ENCODE data around the gene EEFSEC.

Gene EEFSEC

DNA sequence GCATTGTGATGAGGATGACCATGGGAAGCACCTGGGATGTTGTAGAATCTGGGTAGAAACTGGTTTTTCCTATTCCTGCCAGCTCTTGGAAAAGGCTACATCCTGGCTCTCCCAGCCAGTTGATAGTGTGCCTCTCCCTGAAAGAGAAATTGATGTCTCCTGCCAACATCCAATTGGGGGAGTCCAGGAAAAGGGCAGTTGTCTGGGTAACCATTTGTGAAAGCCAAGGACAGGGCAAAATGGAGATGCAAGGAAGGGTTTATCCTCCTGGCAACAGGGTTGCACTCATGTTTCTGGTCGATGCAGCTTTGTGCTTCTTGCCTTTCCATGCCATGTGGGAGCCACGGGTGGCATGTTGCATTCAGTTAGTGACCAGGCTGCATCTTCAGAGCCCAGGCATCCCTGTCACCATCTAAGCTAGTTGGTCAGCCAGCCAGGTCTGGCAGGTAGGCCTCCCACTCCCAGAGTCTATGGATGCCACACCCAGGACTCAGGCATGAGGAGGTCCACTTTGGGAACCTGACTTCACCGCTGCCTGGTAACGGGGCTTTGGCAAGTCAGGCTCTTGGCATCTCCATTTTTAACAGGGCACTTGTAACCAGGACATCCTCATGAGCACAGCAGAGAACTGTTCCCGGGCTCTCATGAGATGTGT is 159.9 kb downstream of the EEFSEC start:
- no peak for DNase-seq (ENCODE audit: low read depth in 2 of 3, low spot score in 1 of 3)

DNA sequence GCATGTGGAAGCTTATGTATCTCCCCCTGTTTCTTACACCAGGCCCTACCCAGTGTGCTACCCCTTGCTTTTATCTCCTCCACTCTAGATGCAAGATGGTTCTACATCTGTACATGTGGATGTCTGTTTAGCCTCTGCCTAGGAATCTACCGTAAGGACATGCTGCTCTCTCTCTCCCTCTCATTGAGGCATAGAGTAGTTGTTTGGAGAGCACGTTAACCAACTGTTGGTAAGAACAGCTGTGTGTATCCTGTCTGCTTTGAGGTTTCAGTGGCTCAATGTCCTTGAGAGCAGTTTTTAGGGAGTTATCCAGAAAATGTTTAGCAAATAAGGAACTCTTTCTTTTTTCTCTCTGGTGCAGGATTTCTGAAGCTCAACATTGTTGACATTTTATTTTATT is 160.7 kb downstream of the EEFSEC start:
- DNase-seq (ENCODE audit: low read depth in 2 of 3, low spot score in 1 of 3): no peak

DNA sequence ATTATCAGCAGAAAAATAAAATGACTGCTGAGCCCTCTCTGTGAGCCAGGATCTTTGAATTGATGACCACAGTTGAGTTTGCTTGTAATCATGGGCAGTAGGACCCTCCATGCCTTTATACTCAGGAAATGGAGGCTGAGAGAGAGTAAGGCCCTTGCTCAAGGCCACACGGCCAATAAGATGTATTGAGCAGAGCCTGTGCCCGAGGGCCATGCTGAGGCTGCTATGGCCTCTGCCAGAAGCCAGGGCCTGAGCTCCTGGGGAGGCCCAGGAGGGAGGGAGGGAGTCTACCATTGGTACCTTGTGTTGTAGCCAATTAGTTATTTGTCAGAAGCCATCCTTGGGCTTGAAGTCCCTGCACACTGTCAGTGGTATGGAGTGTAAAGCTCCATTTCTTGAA is 162.0 kb downstream of the EEFSEC start:
- DNase-seq (ENCODE audit: low read depth in 2 of 3, low spot score in 1 of 3): no peak

- peak; percentile 13 to 19 (median 15) for DNase-seq (ENCODE audit: low read depth in 2 of 3, low spot score in 1 of 3)
Measured at GRCh38 chr3:128316481-128316891, 163.2 kb downstream of the EEFSEC start.

DNA sequence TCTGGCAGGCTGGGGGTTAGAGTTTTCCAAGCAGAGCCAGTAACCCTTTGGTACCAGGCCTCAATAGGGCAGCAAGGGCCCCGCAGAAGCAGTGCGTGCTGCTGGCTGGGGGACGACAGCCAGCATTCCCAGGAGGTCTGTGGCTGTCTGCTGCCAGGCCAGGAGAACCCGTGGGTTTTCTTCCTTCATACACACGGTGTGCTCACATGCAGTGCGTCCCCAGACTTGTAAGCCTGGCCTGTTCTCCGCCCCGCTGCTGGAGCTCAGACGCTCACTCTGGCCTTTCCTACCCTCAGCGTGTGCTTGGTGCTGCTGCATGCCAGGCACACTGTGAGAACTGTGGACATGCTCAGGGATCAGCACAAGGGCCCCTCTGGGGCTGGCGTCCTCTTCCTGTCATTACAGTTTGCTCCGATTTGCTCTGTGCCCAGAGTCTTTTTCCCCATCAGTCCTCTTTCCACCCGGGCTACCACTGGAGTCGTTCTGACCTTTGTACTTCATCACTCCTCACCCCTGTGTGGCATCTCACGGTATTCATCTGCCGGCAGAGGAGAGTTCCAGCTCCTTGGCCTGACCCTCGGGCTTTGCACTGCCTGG is 163.9 kb downstream of the EEFSEC start:
- DNase-seq (ENCODE audit: low read depth in 2 of 3, low spot score in 1 of 3): no peak

DNA sequence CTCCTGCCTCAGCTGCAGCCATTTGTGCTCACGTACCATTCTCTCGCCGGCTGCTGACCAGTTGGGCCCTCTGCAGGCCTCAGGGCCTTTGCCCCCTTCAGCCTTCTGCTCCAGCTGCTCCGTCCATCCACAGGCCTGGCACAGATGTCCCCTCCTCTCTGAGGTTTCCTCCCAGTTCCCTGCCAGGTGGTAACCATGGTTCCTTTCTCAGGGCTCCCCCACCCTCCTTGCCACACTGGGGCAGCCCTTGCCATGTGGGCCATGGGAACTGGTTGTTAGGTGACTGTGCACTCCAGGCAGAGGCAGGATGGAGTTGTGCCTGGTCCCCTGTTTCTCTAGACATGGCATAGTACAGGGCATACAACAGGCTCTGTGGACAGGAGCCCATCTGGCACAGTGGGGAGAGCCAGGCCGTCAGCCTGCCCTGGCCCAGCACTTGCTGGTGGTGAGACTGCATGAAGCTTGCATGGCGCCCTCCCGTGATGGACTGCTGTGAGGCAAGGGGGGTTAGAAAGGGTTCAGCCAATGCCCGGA is 164.5 kb downstream of the EEFSEC start:
- no peak for DNase-seq (ENCODE audit: low read depth in 2 of 3, low spot score in 1 of 3)

GRCh38 chr3:128318275-128318941 is 165.1 kb downstream of the EEFSEC start:
- no peak for DNase-seq (ENCODE audit: low read depth in 2 of 3, low spot score in 1 of 3)

GRCh38 chr3:128319107-128319506 is 165.8 kb downstream of the EEFSEC start:
- DNase-seq (ENCODE audit: low read depth in 2 of 3, low spot score in 1 of 3): no peak

DNA sequence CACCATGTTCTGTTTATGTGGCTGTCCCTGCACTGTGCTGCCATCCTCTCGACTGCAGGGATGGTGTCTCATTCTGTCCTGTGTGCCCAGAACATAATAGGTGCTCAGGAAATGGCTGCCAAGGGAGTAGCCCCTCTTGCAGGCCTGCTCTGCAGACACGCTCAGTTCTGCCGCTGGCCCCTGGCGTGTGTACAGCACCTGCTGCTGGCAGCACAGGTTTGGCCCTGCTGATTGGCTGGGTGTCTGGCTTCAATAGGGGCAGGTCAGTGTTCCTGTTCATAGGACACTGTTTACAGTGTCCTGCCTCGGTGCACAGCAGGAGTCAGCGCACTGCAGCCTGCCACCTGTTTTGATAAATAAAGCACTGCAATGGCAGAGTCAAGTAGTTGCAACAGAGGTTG is 166.5 kb downstream of the EEFSEC start:
- DNase-seq (ENCODE audit: low read depth in 2 of 3, low spot score in 1 of 3): no peak

DNA sequence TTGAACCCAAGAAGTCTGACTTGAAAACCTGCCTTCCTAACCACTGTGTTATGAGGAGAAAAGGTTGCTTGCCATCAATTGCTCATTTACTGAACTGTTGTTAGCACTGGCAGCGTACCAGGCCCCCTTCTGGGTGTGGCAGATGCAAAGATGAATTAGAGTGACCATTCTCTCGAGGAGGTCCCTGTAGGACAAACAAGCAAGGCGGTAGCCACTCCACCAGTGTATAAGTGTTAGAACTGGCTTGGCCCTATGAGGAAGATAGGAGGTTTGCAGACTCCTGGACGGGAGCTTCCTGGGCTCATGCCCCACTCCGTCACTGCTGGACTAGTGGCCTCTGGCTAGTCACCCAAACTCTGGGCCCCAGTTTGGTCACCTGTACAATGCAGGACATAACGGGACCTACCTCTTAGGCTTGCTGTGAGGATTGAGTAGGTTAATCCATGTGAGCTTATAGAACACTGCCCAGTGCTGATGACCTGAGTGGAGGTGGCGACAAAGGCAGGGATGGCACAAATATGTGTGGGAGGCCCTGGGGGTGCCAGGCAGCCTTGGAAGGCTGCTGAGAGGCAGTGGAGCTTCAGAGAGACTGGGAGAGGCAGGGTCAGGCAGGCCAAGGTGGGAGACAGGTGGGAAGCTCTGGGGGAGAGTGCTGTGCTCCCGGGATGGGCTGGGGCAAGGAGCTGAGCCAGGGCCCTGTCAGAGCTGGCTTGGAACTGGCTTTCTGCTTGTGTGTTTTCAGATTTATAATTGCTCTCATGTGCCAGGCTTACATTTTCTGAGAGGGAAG is 167.5 kb downstream of the EEFSEC start:
- no peak for DNase-seq (ENCODE audit: low read depth in 2 of 3, low spot score in 1 of 3)

- no peak for DNase-seq (ENCODE audit: low read depth in 2 of 3, low spot score in 1 of 3)
Measured at GRCh38 chr3:128321418-128321817, 168.1 kb downstream of the EEFSEC start.

GRCh38 chr3:128322030-128323022 is 169.0 kb downstream of the EEFSEC start:
- DNase-seq (ENCODE audit: low read depth in 2 of 3, low spot score in 1 of 3): peak; percentile 25 to 28 (median 25)

GRCh38 chr3:128323206-128324081 is 170.2 kb downstream of the EEFSEC start:
- DNase-seq (ENCODE audit: low read depth in 2 of 3, low spot score in 1 of 3): no peak

DNA sequence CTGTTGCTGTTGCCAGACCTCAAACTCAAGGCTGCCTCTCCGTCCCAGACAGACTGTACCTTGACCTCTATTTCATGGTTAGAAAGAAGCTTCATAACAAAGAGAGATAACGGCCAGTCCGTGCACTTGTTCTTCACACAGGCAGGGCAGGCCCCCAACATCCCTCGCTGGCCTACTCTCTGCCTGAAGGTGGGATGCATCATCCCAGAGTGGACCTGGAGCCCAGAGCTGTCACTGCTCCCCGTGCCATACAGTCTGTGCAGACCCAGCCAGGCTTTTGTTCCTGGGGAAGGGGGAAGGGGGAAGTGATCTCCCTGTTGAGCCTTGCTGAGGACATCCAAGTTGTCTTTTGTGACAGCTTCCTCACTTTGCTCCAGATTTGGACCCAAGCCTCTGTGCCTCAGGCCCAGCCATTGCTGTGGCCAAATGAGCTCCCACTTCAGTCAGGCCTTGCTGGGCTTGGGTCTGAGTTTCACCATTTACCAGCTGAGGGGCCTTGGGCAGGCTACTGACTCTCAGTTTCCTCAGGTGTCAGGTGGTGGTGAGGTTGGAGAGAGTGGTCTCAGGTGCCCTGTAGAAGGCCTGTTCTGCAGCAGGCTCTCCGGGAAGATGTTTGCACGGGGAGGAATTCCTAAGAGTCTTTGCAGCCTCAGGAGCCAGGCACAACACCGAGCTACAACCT is 171.8 kb downstream of the EEFSEC start:
- DNase-seq (ENCODE audit: low read depth in 2 of 3, low spot score in 1 of 3): no peak

DNA sequence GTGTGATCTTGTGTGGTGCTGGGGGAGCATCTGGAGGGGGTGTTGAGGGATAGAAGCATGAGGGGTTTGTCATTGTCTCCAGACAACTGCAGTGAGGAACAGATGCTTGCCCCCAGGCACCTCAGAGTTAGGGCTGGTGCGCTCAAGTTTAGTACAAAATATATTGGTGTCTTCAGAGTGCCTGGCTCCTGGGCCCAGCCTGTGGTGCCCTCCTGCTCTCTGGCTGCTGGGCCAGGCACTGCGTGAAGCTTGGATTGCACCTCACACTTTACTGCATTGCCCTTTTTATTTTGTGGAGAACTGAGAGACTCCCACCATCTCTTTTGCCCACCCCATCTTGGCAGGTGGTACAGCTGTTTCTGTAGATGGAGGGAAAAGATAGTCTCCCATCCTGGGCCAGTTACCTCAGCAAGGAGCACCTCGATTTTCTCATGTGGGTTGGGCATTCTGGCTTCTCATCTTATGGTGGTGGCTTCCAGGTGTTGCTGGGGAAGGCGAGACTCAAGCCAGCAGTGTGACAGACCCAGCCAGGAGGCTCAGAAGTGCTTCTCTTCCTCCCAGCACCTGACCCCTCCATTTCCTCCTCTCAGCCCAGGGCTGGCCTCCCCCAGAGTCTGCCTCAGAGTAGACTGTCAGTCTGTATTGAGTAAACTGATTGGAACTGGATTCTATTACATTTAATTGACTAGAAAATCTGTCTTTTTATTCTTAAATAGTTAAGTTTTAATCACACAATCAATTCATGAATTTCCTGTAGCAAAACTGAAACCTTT is 173.0 kb downstream of the EEFSEC start:
- DNase-seq (ENCODE audit: low read depth in 2 of 3, low spot score in 1 of 3): no peak

- no peak for DNase-seq (ENCODE audit: low read depth in 2 of 3, low spot score in 1 of 3)
Measured at GRCh38 chr3:128327606-128328031, 174.3 kb downstream of the EEFSEC start.

GRCh38 chr3:128328546-128329458 is 175.5 kb downstream of the EEFSEC start:
- DNase-seq (ENCODE audit: low read depth in 2 of 3, low spot score in 1 of 3): no peak
